HG03097 (cell line): ENCODE data around the gene GNG7.
"Not testable (repeated sequence)": the region's sequence is repeated elsewhere in the genome, so short reads cannot be mapped to it uniquely, and the experiment has no call there.

Source experiments
- ATAC-seq: cut with Tn5 transposase; IDR thresholded peaks from one replicate; pipeline ENCODE4 v1.9.1; 2021; ENCODE audit not compliant: unreplicated experiment, low FRiP score

GNG7 gene

DNA sequence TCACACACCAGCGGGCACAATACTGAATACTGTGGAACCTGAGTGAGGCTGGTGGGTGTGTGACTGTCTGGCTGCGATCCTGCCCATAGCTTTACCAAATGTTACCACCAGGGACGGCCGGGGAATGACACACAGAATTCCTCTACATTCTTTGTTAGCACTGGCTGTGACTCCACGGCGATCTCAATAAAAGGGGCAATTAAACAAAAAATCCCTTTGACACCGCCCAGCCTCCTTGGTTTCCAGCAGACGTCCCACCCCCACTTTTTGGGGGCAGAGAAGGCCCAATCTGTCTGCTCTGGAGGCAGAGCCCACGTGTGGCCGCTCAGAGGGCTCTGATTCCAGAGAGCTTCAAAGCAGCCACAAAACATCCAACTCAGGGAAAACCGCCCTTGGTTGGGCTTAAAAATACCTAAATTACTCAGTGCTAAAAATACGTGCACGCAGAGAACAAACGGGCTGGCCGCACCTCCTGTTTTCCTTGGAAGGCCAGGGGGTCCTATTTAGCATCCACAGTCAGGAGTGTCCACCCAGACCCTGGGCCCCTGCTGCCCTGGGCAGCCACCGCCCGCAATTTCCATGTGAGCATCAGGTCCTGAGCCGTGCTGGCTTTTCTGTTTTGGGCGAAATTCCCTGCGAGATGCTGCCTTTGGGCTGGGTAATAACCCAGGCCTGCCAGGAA lies 178.7 kb downstream of the GNG7 start:
- ATAC-seq, result no peak

GRCh38 chr19:2519482-2519881 lies 183.0 kb downstream of the GNG7 start:
- ATAC-seq, result no peak

GRCh38 chr19:2518856-2519255 lies 183.6 kb downstream of the GNG7 start:
- ATAC-seq, result not testable (repeated sequence)

DNA sequence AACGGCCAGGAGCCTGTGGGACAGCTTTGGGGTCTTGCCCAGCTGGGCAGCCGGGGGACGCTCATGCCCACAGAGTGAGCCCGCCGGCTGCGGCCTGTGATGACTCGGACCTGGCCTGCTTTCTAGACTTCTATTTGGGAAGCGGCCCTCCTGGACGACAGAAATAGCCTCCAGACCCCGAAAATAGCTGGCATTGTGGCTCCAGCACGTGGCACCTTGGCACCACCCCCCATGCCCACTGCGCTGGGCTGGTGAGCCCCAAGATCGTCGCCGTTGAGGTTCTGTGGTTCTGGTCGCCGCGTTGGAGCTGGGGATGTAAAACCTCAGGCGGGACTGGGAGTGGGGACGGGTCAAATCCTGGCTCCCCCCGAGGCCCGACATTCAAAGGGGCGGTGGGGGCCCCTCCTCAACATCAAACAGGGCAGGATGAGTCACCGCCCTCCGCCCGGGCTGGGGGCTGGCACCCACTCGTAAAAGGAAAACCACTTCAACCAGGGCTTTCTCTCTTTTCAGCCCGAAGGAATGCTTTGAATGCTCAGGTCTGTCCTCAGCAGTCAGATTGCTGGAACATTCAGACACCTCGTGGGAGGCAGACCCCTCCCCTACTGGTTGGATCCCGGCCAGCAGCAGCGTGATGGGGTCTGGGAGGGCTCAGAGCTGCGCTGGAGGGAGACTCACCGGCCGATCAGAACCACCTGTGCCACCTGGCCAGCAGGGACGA lies 184.5 kb downstream of the GNG7 start:
- no peak for ATAC-seq

- no peak for ATAC-seq
Observed at GRCh38 chr19:2516727-2517126, 185.8 kb downstream of the GNG7 start.

DNA sequence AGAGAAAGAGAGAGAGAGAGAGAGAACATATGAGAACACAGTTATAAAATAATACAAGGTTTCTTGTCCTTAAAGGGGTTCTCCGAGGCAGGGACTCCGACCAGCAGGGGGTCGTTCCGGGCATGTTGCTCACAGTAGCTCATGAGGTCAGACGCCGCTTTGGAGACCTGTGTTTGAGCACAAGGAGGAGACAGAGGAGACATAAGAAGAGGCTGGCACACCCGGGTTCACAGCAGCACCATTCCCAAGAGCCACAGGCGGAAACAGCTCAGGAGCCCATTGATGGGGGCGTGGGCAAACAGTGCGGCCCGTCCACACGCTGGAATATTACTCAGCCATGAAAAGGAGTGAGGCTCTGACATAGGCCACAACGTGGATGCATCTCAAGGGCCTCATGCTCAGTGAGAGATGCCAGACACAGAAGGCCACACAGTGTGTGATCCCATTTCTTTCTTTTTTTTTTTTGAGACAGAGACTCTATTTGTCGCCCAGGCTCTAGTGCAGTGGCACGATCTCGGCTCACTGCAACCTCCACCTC lies 187.4 kb downstream of the GNG7 start:
- ATAC-seq, result no peak

DNA sequence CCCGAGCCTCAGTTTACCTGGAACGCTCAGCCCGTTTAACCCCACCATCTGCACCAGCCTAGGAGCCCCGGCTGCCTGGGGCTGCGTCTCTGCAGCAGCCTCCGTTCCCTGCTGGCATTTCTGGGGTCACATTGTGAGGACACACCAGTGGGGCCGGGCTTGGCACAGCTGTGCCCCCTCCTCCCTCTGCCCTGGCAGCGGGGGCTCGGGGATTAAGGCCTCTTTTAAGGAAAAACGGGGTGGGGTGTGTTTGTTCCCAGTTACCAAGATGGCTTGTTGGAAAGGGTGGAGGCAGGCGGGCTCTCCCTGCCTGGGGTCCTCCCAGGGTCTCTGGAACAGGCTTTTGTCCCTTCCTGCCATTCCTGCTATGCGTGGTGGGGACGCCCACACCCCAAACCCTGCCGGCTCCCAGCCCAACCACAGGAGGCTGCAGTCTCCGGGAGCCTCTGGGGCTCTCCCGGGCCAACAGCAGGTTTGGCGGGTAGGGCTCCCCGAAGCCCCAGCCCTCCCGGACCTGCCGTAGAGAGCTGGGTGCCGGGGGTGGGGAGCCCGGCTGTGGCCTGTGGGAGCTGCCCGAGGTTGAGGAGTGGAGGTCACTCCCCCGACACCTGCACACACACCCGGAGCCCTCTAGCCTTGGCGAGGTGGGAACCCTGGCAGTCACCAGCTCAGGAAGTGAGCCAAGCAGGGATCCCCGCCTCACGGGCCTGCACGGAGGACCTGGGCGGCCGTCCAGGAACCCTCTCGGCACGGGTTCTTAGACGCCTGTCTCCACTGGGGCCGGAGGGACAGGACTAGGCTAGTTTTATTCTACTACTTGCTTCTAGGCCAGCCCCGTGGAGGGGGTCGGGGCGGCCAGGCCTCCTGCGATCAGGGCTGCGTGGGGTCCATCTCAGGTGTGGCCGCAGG lies 189.7 kb downstream of the GNG7 start:
- no peak for ATAC-seq

DNA sequence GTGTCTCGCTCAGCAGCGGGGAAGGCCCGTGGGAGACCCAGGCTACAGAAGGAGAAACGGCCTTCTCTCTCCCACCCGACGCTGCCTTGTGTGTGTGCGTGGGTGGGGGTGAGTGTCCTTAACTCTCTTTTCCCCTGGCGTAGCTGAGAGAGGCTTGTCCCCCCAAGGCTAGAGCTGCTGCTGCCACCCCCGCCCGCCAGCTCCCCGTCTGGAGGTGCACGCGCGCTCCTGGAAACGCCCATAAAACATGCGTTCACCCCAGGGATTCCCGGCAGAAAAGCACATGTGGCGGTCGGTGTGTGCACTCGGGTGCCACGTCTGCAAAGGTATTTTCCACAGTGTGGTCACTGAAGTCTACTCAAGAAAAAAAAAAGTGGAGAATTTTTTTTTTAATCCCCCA lies 190.5 kb downstream of the GNG7 start:
- ATAC-seq, result no peak

DNA sequence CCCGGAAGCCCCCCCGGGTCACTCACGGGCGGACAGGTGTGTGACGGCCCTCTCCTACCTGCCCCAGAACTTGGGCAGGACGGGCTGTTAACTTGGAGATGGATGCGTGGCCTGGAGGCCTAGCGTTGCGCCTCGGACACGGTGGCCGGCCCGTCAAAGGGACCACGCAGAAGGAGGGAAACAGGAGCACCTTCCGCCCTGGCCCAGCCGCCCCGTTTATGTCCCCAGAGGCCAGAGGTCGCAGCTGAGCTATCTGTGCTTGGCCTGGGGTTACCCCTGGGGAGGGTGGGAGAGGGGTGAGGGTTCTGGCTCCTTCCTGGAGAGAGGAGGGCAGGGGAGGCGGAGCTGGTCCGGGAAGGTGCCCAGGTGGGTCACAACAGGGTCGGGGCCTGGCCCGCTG lies 190.9 kb downstream of the GNG7 start:
- ATAC-seq, result no peak

DNA sequence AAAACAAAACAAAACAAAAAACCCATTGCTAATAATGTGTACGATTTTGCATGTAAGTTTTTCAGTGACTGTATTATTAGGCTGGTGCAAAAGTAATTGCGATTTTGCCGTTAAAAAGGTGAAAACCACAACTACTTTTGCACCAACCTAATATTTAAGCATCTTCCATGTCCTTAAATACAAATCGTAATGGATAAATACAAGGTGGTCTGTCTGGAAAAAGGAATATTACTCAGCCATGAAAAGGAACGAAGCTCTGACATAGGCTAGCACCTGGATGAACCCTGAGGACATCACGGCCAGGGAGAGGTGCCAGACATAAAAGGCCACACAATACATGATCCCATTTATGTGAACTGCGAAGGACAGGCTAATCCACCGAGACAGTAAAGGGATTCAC lies 193.4 kb downstream of the GNG7 start:
- ATAC-seq, result no peak

- ATAC-seq, result no peak
Observed at GRCh38 chr19:2507109-2507508, 195.4 kb downstream of the GNG7 start.

DNA sequence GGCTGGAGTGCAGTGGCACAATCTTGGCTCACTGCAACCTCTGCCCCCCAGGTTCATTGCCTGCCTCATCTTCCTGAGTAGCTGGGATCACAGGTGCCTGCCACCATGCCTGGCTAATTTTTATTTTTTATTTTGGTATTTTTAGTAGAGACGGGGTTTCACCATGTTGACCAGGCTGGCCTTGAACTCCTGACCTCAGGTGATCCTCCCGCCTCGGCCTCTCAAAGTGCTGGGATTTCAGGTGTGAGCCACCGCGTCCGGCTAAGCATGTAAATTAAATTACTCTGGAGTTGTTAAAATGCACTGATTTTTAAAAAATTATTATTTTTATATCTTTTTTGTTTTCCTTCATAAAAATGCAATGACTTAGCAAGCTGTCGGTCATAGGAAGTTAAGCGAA lies 195.8 kb downstream of the GNG7 start:
- not testable (repeated sequence) for ATAC-seq

- ATAC-seq, result no peak
Observed at GRCh38 chr19:2503521-2504109, 198.9 kb downstream of the GNG7 start.

GRCh38 chr19:2500841-2501261 lies 201.6 kb downstream of the GNG7 start:
- no peak for ATAC-seq

- ATAC-seq, result no peak
Observed at GRCh38 chr19:2500156-2500555, 202.3 kb downstream of the GNG7 start.

GRCh38 chr19:2497186-2497585 lies 205.3 kb downstream of the GNG7 start:
- ATAC-seq, result no peak

DNA sequence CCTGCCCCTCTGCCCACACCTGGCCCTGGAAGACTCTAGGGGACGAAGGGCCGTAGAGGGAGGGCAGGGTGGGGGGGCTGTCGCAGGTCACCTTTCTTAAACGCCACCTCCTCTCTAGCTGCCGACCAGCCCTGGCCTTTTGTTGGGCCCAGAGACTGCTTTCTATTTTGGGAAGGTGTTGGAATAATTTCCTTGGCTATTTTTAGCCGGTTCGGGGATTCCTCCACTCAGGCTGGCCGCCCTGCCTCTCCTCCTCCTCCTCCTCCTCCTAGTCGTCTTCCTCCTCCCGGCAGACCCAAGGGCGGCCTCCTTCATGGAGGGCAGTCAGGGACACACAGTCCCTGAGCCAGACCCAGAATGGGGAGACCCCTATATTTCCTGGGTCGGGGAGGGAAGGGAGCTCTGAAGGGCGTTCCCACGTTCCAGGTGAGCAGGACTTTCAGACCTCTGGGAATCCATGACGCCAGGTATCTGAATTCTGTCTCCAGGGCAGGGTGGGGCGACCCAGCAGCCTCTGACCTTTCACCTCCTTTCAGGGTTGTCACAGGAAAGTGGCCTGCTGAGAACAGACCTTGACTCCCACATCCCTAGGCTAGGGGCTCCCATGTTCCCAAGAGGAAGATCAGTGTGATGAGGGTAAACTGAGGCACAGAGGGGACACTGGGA lies 206.7 kb downstream of the GNG7 start:
- no peak for ATAC-seq

GRCh38 chr19:2495130-2495641 lies 207.3 kb downstream of the GNG7 start:
- ATAC-seq, result no peak

DNA sequence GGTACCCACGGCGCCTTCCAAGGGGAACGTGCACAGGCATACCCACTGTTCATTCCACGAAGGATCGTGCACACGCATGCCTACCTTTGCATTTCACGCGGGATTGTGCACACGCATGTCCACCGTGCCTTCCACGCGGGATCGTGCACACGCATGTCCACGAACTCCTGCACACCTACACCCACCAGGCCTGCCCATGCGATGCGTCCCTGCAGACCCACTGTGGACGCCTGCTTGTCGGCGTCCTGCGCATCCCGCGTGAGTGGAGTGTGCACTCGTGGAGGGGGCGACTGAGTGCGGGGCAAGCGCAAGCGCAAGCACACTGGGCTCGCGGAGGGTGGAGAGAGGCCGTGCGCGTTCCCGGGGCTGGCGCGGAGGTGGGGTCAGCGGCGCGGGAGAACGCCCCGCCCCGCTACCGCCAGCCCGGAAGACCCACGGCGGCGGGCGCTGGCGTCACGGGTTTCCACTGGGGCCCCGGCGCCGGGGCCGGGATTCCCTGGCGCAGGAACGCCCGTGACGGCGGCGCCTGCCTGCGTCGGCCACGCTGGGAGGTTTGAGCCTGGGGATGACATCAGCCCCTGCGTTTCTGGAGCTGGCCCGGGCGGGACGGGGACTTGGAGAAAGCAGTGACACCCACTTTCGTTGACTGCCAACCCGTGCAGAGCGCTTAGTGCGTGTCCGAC lies 207.9 kb downstream of the GNG7 start:
- no peak for ATAC-seq
